MM.1S (cell line): Measurements from ENCODE around the gene FAM9C.

Experiments
- CTCF ChIP-seq: fragments of 300-600 bp; sonication (generic); IDR thresholded peaks from 2 replicates; pipeline ENCODE4 v1.5.1; 2016; ENCODE audit warnings: antibody characterized with exemption, low read length, mixed read lengths
- EZH2 ChIP-seq: fragments of 300-600 bp; sonication (generic); optimal IDR thresholded peaks from 2 replicates; pipeline ENCODE3; 2017; ENCODE audit warnings: low read depth, mild to moderate bottlenecking, antibody characterized with exemption, low read length, mixed read lengths

- TF ChIP-seq EZH2 (no peak), CTCF (no peak)
These were observed 7.5 kb downstream of the FAM9C start for GRCh38 chrX:13036896-13037295.
